Stimulated activated CD4-positive, alpha-beta T cell treated with anti-CD3 and anti-CD28 coated beads, TNF-alpha, amount 100 ng/mL, for 24 hours (primary cell): ENCODE results near the gene CBFA2T3.

ENCODE experiments used
- DNase-seq, 3 experiments: peaks; one replicate each; pipeline ENCODE4 v3.0.0-alpha.2; 2020; ENCODE audit warnings: low read depth in 3 of 3

Gene CBFA2T3

DNA sequence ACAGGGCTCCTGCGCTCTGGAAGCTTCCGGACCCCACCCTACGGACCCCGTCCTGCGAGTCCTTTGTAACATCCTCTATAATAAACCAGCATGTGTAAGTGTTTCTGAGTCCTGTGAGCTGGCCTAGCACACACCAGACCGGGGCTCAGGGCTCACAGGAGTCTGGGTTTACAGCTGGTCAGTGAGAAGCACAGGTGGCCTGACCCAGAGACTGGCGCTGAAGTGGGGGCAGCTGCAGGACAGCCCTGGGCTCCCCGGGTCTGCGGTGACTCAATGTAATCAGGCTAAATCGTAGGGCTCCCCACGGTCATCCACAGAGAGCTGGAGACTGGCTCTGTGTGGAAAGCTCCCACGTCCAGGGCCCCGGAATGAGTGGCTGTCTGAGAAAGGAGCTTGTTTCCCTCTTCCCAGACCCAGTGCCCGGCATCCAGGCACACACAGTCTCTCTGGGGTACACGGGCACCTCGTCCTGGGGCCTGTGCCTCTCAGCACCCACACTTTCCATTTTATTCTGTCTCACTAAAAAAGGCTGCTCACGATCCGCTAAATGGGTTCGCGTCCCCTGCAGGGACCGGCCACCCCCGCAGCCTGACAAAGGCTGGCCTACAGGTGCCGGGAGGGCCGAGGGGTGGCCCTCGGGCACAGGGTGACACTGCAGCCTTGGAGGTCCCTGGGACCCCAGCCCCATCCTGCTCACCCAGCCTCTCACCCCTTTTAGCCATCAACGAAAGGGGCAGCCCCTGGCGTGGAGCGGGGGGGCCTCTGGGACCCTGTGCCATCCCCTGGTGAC is 18.9 kb upstream of the CBFA2T3 start:
- DNase-seq = no peak

DNA sequence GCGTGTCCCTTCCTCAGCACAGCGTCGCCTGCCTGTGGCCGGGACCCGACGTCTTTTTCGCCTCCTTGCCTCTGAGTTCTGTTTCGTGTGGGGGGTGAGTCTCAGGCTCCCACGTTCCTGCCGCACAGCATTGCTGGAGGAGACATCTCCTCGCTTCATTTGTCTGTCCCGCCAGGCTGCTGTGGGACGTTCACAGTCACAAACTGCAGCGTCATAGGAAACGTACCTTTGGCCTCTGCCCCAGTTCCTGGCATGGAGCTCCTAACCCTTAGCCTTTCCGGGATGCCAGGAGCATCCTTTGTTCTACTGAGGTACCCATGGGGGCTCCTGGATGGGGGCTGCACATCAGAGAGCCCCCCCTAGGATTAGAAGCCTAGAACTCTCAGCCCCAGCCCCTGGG is 18.2 kb upstream of the CBFA2T3 start:
- DNase-seq = no peak

GRCh38 chr16:88994695-88995094 is 17.7 kb upstream of the CBFA2T3 start:
- no peak for DNase-seq

GRCh38 chr16:88993946-88994600 is 17.1 kb upstream of the CBFA2T3 start:
- DNase-seq = no peak

- DNase-seq = no peak
Observed at GRCh38 chr16:88993166-88993761, 16.3 kb upstream of the CBFA2T3 start.

DNA sequence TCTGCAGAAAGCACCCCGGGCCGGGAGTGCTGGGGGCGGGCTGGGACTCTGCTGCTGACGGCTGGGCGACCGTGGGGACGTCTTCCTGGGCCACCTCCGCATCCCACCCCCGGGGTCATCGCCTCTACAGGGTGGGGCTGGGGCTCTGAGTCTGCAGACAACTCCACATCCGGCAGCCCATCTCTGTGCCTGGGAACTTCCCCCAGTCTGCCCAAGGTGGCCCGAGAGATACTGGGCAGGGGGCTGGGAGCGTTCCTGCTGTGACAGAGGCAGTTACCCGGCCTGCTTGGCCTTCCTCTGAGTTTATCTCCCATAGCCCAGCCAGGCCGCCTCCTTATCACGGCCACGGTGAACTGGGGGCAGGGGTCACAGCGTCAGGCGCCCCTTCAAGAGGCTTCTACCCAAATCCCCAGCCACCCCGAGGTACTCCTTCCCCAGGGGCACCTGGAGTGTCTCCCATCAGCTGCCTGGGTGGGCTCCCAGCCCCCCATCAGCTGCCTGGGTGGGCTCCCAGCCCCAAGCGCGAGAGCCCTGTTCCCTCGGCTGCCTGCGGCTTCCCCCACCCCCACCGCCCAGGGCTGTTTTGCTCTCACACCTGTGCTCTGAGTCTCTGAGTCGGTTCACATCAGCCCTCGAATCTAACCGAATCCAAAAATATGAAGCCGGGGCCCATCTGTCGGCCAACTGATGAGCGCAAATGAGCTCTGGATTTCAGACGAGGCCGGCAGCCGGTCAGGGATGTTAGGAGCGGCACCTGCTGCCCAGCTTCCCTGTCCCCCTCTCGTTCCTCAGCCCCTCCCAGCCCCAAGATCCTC is 15.6 kb upstream of the CBFA2T3 start:
- no peak for DNase-seq

DNA sequence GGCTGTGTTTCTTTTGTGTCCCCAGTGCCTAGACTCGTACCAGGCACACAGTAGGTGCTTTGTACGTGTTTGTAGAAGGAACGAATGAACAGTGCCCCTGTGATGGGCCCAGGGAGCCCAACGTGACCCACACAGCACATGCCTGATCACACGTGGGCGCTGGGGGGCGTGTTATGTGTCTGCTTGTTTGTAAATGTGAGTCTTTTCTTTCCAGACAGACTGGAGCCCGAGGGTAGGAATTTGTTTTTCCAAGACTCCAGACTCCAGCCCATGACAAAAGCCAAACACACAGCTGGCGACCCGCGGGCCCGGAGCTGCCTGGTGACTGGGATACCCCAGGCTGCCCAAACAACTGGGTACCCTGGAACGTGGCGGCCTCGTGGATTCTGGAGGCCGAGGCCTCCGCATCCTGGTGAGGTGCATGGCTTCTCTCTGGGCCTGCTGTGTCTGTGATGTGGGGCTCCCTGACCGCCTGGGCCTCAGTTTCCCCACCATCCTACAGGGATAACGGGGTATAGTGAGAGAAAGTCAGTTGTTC is 14.9 kb upstream of the CBFA2T3 start:
- no peak for DNase-seq

DNA sequence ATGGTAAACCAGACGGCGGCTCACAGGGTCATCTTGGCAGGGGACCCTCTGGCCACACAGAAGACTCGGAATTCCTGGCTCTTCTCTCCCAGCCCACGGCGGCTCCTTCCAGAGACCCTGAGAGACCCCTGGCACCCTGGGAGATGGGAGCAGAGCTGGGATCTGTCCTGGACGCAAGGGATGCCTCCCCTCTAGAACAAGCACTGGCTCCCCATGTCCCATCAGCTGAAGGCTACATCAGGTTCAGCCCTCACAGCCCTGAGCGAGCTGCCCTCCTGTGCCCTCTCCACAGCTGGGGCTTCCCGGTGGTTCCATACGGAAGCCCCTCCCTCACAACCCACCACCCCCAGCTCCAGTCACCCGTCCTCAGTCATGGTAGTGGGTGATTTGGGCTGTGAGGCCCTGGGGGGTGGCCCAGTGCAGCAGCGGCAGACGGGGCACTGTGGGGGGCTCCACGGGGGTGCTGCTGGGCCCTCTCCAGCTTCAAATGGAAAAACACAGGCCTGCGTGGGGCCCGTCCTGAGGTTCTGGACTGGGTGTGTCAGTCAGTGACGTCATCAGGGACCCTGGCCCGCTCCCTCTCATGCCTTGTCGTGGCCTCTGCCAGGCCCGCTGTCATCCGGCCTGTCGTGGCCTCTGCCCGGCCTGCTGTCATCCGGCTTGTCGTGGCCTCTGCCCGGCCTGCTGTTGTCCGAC is 13.0 kb upstream of the CBFA2T3 start:
- no peak for DNase-seq

GRCh38 chr16:88988980-88989811 is 12.2 kb upstream of the CBFA2T3 start:
- DNase-seq = no peak

- no peak for DNase-seq
Observed at GRCh38 chr16:88985521-88985920, 8.5 kb upstream of the CBFA2T3 start.

GRCh38 chr16:88983771-88984687 is 7.0 kb upstream of the CBFA2T3 start:
- DNase-seq = no peak

DNA sequence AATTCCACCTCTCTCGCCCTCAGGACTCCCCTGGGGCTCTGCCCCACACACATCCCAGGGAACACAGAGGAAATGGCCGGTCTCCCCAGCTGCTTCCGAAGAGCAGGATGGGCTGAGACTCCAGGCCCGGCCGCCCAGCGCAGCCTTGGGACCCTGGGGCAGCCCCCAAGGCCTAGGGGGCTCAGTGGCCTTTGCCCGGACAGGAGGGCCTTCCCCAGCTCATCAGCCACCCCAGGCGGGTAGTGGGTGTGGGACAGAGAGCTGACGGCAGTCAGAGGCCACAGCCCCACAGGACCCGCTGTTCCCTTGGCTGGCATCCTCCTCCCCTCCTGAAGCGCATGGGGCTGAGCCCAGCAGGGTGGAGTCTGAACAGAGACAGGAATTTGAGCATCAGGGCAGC is 6.2 kb upstream of the CBFA2T3 start:
- DNase-seq = no peak

DNA sequence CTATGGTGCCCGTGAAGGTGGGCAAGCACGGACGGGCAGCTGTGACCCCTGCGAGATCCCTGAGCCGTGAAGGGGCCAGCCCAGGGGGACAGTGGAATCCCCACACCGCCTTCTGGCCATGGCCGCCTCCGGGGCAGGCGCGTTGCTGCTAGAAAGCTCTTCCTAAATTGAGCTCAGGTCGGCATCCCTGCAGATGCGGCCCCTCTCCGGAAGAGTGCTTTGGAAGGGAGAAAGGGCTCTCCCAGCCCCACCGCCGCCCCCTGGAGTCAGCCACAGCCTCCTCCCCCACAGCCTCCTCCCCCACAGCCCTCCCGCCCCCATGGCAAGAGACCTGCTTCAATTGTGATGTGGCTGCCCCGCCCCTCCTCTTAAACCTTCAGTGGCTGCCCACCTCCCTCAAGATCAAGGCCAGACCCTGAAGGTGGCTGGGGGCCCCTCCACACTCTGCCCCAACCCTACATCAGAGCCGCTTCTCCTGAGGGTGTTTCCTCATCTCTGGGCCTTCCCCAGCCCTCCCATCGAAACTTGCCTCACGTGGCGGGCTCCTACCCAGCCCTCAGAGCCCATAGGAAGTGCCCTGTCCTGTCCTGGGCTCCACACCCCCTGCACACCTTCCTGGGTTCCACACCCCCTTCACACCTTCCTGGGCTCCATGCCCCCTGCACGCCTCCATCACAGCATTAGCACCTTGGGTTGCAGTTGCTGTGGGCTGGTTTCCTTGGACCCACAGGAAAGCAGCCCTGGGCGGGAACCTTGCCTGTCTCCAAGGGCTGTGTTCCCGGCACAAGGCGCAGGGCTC is 5.5 kb upstream of the CBFA2T3 start:
- no peak for DNase-seq

DNA sequence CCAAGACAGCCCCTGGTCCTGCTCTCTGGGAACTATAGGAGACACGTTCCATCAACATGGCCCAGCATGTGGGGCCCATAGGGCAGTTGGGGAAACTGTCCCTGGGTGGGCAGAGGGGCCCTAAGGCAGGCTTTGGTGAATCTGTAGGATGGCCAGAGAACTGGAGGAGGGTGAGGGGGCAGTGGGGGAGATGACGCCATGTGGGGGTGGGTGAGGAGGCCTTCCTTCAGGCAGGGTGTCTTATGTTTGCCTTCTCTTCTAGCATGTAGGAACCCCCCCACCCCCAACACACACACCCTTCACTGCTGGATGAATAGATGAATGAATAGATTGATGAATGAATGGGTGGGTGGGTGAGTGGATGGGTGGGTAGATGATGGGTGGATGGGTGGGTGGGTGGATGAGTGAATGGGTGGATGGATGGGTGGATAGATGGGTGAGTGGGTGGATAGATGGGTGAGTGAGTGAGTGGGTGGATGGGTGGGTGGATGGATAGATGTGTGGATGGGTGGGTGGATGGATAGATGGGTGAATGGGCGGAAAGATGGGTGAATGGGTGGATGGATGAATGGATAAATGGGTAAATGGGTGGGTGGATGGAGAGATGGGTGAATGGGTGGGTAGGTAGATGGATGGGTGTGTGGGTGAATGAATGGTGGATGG is 2.5 kb upstream of the CBFA2T3 start:
- DNase-seq = no peak

DNA sequence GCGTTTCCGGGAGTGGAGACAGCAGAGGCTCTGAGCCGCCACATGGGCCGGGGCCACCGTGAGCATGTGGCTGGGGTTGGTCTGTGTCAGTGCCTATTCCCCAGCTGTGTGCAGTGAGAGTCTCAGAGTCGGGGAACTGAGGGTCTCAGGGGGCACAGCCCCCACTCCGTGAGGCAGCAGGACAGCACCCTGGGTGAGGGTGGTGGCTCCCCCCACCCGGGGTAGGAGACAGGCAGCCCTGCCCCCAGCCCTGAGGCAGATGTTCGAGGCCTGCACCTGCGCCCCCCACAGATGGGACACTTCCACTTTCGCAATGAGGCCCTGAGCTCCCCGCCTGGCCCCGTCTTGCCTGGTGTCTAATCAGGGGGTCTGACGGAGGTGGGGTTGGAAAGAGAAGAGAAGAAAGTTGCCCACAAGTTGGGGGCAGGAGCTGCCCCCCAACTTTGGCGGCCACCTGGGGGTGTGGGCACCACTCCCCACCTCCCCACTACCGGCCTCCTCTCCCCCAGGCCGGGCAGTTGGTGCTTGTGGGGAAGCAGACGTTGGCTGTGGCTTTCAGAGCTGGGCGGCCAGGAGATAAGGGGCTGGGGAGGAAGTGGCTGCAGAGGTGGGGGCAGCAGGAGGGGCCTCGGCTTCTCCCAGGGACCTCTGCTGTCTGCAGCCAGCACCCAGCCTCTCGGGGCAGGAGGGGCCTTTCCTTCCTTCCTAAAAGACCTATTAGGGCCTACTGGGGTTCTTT is 1.8 kb upstream of the CBFA2T3 start:
- no peak for DNase-seq

DNA sequence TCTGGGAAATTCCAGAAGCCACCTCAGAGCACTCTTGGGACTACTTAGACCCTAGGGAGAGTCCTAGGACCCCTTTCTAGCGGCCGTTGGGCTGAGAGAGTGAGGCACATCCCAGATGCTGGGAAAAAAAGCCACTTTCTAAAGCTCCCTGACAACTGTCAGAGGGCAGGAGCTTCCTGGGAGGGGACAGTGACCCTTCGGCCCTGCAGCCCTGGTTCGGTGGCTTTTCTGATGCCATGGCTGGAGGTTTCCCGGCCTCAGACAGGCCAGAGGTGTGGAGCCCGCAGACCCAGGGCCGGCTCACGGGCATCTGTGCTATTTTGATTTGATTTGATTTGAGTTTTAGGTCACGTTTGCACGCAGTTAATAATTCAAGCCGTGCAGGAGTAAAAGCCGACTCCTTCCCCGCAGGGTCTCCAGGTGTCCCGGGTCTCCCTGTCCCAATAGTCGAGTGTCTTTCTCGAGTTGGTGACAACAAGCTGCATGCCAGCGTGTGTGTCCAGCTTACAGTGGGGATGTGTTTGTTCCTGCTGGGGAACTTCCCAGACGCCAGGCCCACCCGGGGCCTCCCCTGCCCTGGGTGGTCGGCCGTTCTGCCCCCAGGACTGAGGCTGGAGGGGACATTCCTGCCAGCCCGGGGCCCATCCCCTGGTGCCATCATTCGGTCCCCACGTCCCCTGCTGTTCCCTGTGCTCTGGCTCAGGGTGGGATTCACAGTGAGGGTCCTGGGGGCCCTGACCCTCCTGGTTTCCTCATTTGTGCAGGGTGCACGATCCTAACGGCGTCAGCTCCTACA is 1.0 kb upstream of the CBFA2T3 start:
- DNase-seq = no peak
